ENCODE measurements around the gene SLC25A30. TPM values are rescaled to one million over a fixed set of nuclear protein-coding genes. Genes with fewer than 3 reads are reported as not detected.

Gene SLC25A30, protein sequence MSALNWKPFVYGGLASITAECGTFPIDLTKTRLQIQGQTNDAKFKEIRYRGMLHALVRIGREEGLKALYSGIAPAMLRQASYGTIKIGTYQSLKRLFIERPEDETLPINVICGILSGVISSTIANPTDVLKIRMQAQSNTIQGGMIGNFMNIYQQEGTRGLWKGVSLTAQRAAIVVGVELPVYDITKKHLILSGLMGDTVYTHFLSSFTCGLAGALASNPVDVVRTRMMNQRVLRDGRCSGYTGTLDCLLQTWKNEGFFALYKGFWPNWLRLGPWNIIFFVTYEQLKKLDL
- total RNA-seq = 10 to 100 TPM in 3 of 4 donors, 1 to 10 TPM in 1; 9.9 to 20.3 (median 16.1) TPM

DNA sequence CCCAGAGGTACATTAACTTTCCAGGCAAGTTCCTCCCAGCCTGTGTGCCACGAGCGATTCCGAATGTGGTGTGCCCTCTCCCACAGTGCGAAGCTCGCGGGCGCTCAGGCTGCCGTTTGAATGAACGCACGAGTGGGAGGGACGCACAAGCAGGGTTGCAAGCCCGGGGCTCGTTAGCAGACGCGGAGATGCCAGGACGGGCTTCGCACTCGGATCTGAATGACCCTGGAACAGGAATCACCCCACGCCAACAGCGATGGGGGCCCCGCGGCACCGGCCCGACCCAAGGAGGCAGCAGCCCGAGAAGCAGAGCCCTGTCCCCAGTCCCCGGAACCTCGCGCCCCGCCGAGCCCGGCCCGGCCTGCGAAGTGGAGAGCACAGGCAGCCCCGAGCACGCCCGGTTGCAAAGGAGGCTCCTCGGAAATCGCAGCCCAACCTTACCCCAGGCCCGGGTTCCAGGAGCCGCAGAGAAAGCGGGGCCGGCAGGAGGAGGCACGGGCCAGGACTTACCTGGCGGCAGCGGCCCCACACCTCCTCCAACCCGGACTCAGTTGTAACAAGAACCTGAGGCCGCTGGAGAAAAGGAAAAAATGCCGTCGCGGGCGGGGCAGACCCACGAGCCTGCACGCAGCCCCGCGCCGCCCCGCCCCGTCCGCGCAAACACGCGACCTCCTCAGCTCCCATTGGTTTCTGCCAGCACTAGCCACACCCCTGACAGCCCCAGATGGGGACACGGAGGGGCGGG is at the start of gene SLC25A30:
TSS of gene SLC25A30 (minus strand) at position 584 of the 745 bp plus-strand sequence. CDS start 6,948 bp downstream, outside the sequence.
- Histone ChIP-seq H3K4me3 (peak within 1 kb of the TSS; percentile 85), H3K27me3 (no peaks in the 10 kb centered on the region), H3K9me3 (no peaks in the 10 kb centered on the region), H3K36me3 (no peaks in the 10 kb centered on the region), H3K27ac (peak within 1 kb of the TSS; percentile 94), H3K4me1 (peaks cover 39% of the 10 kb centered on the region)
- 0% methylated on average over 17 of the region's 64 CpGs for WGBS
- peak; percentile 97 for DNase-seq (ENCODE audit: low spot score in 2 of 2)
- TF ChIP-seq POLR2A (IDR thresholded peaks at IDR 0.05) (no peak), POLR2AphosphoS5 (IDR thresholded peaks at IDR 0.05) (peak in 1 of 3 donors; percentile 4)

DNA sequence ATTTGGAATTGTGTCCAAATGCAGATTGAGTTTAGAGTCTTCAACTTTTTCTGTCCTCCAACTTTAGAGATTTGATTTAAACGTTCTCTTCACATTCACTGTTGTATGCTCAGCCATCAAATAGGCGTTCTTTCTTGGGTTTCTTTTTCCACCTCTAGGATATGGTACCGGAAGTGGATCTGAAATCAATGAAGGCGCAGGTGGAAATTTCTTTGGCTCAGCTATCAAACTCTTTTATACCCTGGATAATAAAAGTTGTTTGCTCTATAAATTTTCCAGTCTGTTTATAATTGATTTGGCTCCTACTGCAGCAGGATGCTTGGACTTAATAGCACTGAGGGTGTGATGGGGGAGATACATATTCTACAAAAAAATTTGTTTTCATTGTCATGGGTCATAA is 48.2 kb upstream of the SLC25A30 start:
- peak overlapping the region; percentile 98 for H3K4me3 ChIP-seq
- no peak for DNase-seq (ENCODE audit: low spot score in 2 of 2)
- no peaks in the 10 kb centered on the region for H3K36me3 ChIP-seq
- peaks cover 34% of the 10 kb centered on the region for H3K4me1 ChIP-seq
- H3K27me3 ChIP-seq = no peaks in the 10 kb centered on the region
- TF ChIP-seq POLR2A (IDR thresholded peaks at IDR 0.05) (no peak), EP300 (IDR thresholded peaks at IDR 0.05) (no peak), POLR2AphosphoS5 (IDR thresholded peaks at IDR 0.05) (no peak)
- TF ChIP-seq, protein P1, sequence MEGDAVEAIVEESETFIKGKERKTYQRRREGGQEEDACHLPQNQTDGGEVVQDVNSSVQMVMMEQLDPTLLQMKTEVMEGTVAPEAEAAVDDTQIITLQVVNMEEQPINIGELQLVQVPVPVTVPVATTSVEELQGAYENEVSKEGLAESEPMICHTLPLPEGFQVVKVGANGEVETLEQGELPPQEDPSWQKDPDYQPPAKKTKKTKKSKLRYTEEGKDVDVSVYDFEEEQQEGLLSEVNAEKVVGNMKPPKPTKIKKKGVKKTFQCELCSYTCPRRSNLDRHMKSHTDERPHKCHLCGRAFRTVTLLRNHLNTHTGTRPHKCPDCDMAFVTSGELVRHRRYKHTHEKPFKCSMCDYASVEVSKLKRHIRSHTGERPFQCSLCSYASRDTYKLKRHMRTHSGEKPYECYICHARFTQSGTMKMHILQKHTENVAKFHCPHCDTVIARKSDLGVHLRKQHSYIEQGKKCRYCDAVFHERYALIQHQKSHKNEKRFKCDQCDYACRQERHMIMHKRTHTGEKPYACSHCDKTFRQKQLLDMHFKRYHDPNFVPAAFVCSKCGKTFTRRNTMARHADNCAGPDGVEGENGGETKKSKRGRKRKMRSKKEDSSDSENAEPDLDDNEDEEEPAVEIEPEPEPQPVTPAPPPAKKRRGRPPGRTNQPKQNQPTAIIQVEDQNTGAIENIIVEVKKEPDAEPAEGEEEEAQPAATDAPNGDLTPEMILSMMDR (IDR thresholded peaks at IDR 0.05) = no peak
- H3K9me3 ChIP-seq = no peaks in the 10 kb centered on the region
- H3K27ac ChIP-seq = no peak overlapping the region
- 74% methylated on average over 4 of the region's 4 CpGs for WGBS

DNA sequence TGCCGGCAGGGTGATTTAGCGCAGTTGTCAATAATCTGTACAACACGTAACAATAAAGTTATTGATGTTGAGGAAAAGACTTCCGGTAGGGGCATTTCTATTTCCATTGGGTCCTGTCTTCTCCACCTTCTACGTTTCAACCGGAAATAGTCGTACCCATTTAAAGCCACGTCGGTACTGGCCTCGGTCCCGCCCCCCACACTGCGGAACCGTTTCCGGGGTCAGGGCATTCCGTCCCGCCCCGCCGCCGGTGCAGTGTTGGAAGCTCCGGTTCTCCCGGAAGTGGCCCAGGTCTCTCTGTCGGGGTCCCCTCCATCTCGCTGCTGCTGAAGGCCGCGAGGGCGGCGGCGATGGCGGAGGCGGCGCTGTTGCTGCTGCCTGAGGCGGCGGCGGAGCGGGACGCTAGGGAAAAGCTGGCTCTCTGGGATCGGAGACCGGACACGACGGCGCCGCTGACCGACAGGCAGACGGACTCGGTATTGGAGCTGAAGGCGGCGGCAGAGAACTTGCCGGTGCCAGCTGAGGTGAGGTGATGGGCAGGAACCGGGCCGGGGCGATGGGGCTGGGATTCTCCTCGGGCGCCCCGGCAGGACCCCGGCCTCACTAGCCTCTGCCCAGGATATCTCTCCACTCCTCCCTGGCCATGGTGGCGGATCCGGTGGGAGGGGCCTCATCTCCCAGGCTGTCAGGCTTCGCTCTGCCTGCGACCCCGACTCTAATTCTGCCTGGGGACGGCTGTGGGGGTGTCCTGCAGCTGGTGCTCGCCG is 46.7 kb upstream of the SLC25A30 start, which contains the start of gene COG3:
TSS of gene COG3 (plus strand) at position 253 of the 767 bp plus-strand sequence. CDS start at position 351, 98 bp downstream.
- Histone ChIP-seq H3K9me3 (no peaks in the 10 kb centered on the region), H3K4me1 (peaks cover 34% of the 10 kb centered on the region), H3K4me3 (peak within 1 kb of the TSS; percentile 98), H3K36me3 (no peaks in the 10 kb centered on the region), H3K27ac (peak within 1 kb of the TSS; percentile 96), H3K27me3 (no peaks in the 10 kb centered on the region)
- TF ChIP-seq, protein P1 (IDR thresholded peaks at IDR 0.05) = peak in 1 of 2 donors; percentile 40
- TF ChIP-seq POLR2A (IDR thresholded peaks at IDR 0.05) (peak; percentile 29 to 75), POLR2AphosphoS5 (IDR thresholded peaks at IDR 0.05) (peak; percentile 14 to 75 (median 73)), EP300 (IDR thresholded peaks at IDR 0.05) (no peak)
- DNase-seq (ENCODE audit: low spot score in 2 of 2) = peak; percentile 96 to 97
- 2% methylated on average over 21 of the region's 63 CpGs for WGBS

DNA sequence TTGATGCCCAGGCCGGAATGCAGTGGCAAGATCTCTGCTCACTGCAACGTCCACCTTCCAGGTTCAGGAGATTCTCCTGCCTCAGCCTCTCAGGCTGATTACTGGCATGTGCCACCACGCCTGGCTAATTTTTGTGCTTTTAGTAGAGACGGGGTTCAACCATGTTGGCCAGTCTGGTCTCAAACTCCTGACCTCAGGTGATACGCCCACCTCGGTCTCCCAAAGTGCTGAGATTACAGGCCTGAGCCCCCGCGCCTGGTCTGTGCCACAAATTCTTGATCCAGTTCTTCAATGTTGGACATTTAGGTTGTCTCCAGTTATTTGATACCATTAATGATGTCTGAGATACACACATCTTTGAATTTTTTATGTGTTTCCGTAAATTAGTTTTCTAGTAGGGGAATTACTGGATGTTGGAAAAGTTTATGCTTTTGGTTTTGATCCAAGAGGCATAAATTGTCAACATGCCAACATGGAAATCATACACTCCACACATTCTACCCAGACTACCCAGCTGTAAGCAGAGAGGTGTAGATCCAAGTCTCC is 46.0 kb upstream of the SLC25A30 start:
- Histone ChIP-seq H3K4me3 (peak overlapping the region; percentile 98), H3K9me3 (no peaks in the 10 kb centered on the region), H3K36me3 (no peaks in the 10 kb centered on the region), H3K27ac (peak overlapping the region; percentile 96), H3K27me3 (no peaks in the 10 kb centered on the region), H3K4me1 (peaks cover 34% of the 10 kb centered on the region)
- TF ChIP-seq, protein P1 (IDR thresholded peaks at IDR 0.05) = peak in 1 of 2 donors; percentile 80
- TF ChIP-seq EP300 (IDR thresholded peaks at IDR 0.05) = no peak
- no peak for TF ChIP-seq POLR2A (IDR thresholded peaks at IDR 0.05)
- no peak for TF ChIP-seq POLR2AphosphoS5 (IDR thresholded peaks at IDR 0.05)
- DNase-seq (ENCODE audit: low spot score in 2 of 2) = no peak
- WGBS = 78% methylated on average over 9 of the region's 9 CpGs
